Gastroesophageal sphincter (tissue), 4 donors: ENCODE measurements around the gene KLHL29. TPM values are rescaled to one million over a fixed set of nuclear protein-coding genes. Genes with fewer than 3 reads are reported as not detected.

Experiments used
- ATAC-seq: fragments of 150-250 bp; one replicate; pipeline ENCODE4 v1.9.1; 2016; ENCODE audit warnings: mild to moderate bottlenecking, moderate library complexity
- H3K27ac ChIP-seq, 4 donors: fragments of 200-600 bp; sonication (generic) in 3 of 4; 1 replicate in 3 of 4; 2 replicates in 1 of 4; pipeline ENCODE4 v1.5.1; 2016 to 2019
- H3K27me3 ChIP-seq: fragments of 200-600 bp; sonication (generic); one replicate; pipeline ENCODE4 v1.5.1; 2019
- H3K36me3 ChIP-seq, 2 donors: fragments of 200-600 bp; sonication (generic); one replicate each; pipeline ENCODE4 v1.5.1; 2019; ENCODE audit warnings: control low read depth in 1 of 2
- H3K4me1 ChIP-seq, 3 donors: fragments of 200-600 bp; sonication (generic); 1 replicate in 2 of 3; 2 replicates in 1 of 3; pipeline ENCODE4 v1.5.1; 2016 to 2019; ENCODE audit warnings: control low read depth in 2 of 3
- H3K4me3 ChIP-seq, 2 donors: fragments of 200-600 bp; sonication (generic); one replicate each; pipeline ENCODE4 v1.5.1; 2019; ENCODE audit warnings: mild to moderate bottlenecking in 1 of 2, moderate library complexity in 1 of 2
- H3K9me3 ChIP-seq, 3 donors: fragments of 200-600 bp; sonication (generic); one replicate each; pipeline ENCODE4 v1.5.1; 2017 to 2019; ENCODE audit warnings: control low read depth in 2 of 3
- EP300 ChIP-seq: sonication (generic); formaldehyde crosslinking; IDR thresholded peaks from one replicate; pipeline ENCODE4 v1.6.1; 2017; ENCODE audit warnings: antibody characterized with exemption, mild to moderate bottlenecking
- POLR2A ChIP-seq, 2 donors: fragments of 450-650 bp; IDR thresholded peaks; one replicate each; pipeline ENCODE4 v1.6.1; 2017; ENCODE audit warnings: antibody characterized with exemption in 2 of 2, mild to moderate bottlenecking in 2 of 2, moderate library complexity in 1 of 2
- POLR2AphosphoS5 ChIP-seq: sonication (generic); formaldehyde crosslinking; IDR thresholded peaks from one replicate; pipeline ENCODE4 v1.6.1; 2017; ENCODE audit warnings: antibody characterized with exemption
- WGBS, 2 donors: methylation state at CpG; one replicate each; pipeline ENCODE4 v1.1.5; 2018; ENCODE audit warnings: low coverage in 1 of 2; 5-methylcytosine and 5-hydroxymethylcytosine counted together
- total RNA-seq, 4 donors: library from RNA; depleted of rRNA; stranded (reverse); fragments of >200 nt; gene quantifications; one replicate each; pipeline ENCODE4 v1.1.0, GENCODE V29; 2016
- TF ChIP-seq, protein P1 (sequence below), 4 experiments: fragments of 200-600 bp in 2 of 4; fragments of 450-650 bp in 2 of 4; sonication (generic) in 1 of 4; IDR thresholded peaks; one replicate each; pipeline ENCODE4 v1.5.1; 2017 to 2019; ENCODE audit warnings: antibody characterized with exemption in 4 of 4, mild to moderate bottlenecking in 2 of 4, moderate library complexity in 2 of 4

KLHL29 gene
- total RNA-seq, 4 donors from 2014 or later: 15.2 to 31.5 (median 24.2) TPM

DNA sequence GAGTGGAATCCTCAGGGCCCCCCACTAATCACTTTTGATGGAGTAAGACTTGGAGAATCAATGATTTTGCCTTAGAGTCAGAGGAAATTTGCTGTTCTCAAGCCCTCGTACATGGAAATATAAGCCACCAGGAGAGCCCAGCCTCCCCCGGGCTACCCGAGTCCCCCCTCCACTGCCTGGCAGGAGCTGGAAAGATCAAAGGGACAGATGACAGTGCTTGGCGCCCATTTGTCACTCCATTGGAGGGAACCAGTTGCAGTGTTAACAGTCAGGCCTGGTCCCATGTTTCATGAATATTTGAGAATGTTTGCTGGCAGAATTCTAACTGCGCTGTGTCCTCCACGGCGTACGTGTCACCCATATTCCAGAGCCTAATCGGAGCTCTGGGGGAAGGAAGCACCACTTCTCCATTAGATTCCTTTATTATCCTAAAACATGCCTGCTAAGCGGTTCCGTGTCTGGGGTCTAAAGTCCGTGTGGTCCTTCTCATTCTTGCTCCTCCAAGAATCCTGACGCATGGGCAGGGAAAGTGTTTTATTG is 202.4 kb downstream of the KLHL29 start:
- no peaks in the 10 kb centered on the region for H3K36me3 ChIP-seq
- H3K27ac ChIP-seq: peak overlapping the region in 3 of 4 donors; percentile 88 to 90 (median 88)
- H3K9me3 ChIP-seq: no peaks in the 10 kb centered on the region
- WGBS, 2 donors: 94 to 100% methylated on average over 2 to 9 of the region's 13 CpGs
- no peak overlapping the region for H3K4me3 ChIP-seq
- ATAC-seq: no peak
- TF ChIP-seq, protein P1, sequence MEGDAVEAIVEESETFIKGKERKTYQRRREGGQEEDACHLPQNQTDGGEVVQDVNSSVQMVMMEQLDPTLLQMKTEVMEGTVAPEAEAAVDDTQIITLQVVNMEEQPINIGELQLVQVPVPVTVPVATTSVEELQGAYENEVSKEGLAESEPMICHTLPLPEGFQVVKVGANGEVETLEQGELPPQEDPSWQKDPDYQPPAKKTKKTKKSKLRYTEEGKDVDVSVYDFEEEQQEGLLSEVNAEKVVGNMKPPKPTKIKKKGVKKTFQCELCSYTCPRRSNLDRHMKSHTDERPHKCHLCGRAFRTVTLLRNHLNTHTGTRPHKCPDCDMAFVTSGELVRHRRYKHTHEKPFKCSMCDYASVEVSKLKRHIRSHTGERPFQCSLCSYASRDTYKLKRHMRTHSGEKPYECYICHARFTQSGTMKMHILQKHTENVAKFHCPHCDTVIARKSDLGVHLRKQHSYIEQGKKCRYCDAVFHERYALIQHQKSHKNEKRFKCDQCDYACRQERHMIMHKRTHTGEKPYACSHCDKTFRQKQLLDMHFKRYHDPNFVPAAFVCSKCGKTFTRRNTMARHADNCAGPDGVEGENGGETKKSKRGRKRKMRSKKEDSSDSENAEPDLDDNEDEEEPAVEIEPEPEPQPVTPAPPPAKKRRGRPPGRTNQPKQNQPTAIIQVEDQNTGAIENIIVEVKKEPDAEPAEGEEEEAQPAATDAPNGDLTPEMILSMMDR (IDR thresholded peaks at IDR 0.05): no peak
- no peak for TF ChIP-seq EP300
- no peak for TF ChIP-seq POLR2A (IDR thresholded peaks at IDR 0.05)
- TF ChIP-seq POLR2AphosphoS5: no peak
- H3K27me3 ChIP-seq: no peaks in the 10 kb centered on the region
- peaks cover 0 to 81% (median 23%) of the 10 kb centered on the region in 3 donors for H3K4me1 ChIP-seq

DNA sequence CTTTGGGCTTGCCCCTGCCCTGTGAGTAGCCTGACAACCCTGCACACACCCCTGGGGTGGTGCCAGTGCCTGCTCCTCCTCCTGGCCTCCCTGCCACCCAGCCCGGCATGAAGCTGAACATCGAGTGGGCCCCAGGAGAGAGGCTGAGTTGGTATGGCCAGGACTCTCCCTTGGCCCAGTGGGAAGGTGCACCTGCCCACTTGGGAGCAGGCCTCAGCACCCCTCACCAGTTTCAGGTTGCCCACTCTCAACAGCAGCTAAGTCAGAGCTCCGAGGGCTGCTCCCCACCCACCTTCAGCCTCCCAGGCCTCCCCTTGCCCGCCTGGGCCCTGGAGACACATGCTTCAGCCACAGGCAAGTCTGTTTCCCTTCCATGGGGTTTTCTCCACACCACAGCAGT is 203.1 kb downstream of the KLHL29 start:
- peak overlapping the region; percentile 8 to 90 (median 88) for H3K27ac ChIP-seq
- TF ChIP-seq POLR2A (IDR thresholded peaks at IDR 0.05): no peak
- TF ChIP-seq, protein P1 (IDR thresholded peaks at IDR 0.05): no peak
- no peaks in the 10 kb centered on the region for H3K27me3 ChIP-seq
- H3K36me3 ChIP-seq: no peaks in the 10 kb centered on the region
- WGBS, 2 donors: no CpG with 5 or more reads among the region's 4 CpGs
- no peak overlapping the region for H3K4me3 ChIP-seq
- no peaks in the 10 kb centered on the region for H3K9me3 ChIP-seq
- no peak for ATAC-seq
- peaks cover 0 to 88% (median 24%) of the 10 kb centered on the region in 3 donors for H3K4me1 ChIP-seq

DNA sequence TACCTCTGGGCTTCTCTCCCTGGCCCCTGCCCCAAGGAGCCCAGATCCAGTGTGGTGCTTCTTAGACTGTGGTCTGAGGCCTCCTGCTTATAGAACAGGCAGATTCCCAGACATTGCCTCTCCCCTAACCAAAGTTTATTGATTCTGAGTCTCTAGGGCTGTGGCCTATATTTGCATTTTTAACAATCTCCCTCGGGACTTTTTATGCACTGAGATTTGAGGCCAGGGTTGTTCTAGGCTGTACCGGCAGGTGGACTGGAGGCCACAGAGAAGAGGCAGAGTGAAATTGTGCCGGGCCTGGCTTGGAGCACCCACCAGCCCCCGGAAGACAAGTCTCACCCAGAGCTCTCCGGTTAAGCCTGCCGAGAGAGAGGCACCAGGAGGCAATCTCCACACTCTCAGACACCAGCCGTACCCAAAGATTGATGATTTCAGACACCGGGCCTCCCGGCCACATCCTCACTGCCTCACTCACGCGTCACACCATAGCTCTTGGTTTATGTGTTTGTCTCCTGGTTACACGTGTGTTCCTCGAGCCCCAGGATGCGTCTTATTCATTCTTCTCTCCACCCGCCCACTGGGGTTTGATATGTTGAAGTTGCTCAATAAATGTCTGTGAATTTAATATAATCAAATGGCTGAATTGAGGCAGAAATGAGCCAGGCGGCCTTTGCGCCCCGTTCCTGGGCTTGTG is 203.7 kb downstream of the KLHL29 start:
- no peak for ATAC-seq
- H3K27me3 ChIP-seq: no peaks in the 10 kb centered on the region
- 20 to 87% methylated on average over 1 to 13 of the region's 18 CpGs for WGBS, 2 donors
- TF ChIP-seq POLR2AphosphoS5 (no peak), EP300 (no peak)
- H3K9me3 ChIP-seq: no peaks in the 10 kb centered on the region
- H3K4me1 ChIP-seq: peaks cover 2 to 89% (median 29%) of the 10 kb centered on the region in 3 donors
- H3K27ac ChIP-seq: peak overlapping the region; percentile 8 to 90 (median 88)
- no peak overlapping the region for H3K4me3 ChIP-seq
- no peaks in the 10 kb centered on the region for H3K36me3 ChIP-seq

DNA sequence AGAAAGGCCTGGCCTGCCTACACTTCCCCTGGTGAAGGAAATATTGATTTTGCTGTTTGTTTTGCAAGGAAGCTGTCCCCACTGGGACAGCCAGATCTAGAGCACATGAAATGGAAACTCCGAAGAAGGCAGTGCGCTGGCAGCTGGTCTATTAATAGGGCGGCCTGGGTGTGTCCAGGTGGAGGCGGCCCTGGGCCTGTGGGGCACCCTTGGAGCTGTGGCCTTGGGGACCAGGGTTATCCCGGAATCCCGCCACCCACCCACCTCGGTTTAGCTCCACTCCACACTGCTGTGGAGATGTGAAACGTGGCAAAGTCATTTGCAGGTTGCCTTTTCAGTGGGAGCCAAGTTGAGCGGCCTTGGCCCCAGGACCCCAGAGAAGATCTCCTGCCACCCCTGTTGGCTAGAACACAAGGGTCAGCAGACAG is 204.3 kb downstream of the KLHL29 start:
- peaks cover 4 to 89% (median 31%) of the 10 kb centered on the region in 3 donors for H3K4me1 ChIP-seq
- peak overlapping the region in 3 of 4 donors; percentile 88 to 90 (median 88) for H3K27ac ChIP-seq
- no peaks in the 10 kb centered on the region for H3K9me3 ChIP-seq
- H3K27me3 ChIP-seq: no peaks in the 10 kb centered on the region
- TF ChIP-seq, protein P1 (IDR thresholded peaks at IDR 0.05): no peak
- TF ChIP-seq EP300 (no peak), POLR2A (IDR thresholded peaks at IDR 0.05) (no peak), POLR2AphosphoS5 (no peak)
- no peaks in the 10 kb centered on the region for H3K36me3 ChIP-seq
- 67% methylated on average over 2 to 3 of the region's 9 CpGs for WGBS, 2 donors
- no peak for ATAC-seq
- H3K4me3 ChIP-seq: no peak overlapping the region

- Histone ChIP-seq H3K4me3 (no peak overlapping the region), H3K36me3 (no peaks in the 10 kb centered on the region), H3K9me3 (no peaks in the 10 kb centered on the region), H3K27ac (peak overlapping the region; percentile 45 to 90 (median 88)), H3K27me3 (no peaks in the 10 kb centered on the region), H3K4me1 (peaks cover 4 to 89% (median 31%) of the 10 kb centered on the region in 3 donors)
- 60% methylated on average over 1 of the region's 2 CpGs; no CpG with 5 or more reads in 1 of the 2 donors for WGBS, 2 donors
- ATAC-seq: no peak
- peak; percentile 50 for TF ChIP-seq POLR2AphosphoS5
- TF ChIP-seq, protein P1 (IDR thresholded peaks at IDR 0.05): no peak
Observed at GRCh38 chr2:23589739-23590138, 204.8 kb downstream of the KLHL29 start.
